Adrenal gland (tissue), 12 donors: ENCODE results near the gene GCN1. TPM values are rescaled to one million over a fixed set of nuclear protein-coding genes. Genes with fewer than 3 reads are reported as not detected.
"Not testable (repeated sequence)": the region's sequence is repeated elsewhere in the genome, so short reads cannot be mapped to it uniquely, and the experiment has no call there.

Experiments
- DNase-seq, 7 donors: peaks; one replicate each; pipeline ENCODE4 v3.0.0-alpha.2; 2019 to 2020
- H3K27ac ChIP-seq, 5 donors: fragments of 200-600 bp; sonication (generic) in 4 of 5; 1 replicate in 3 of 5; 2 replicates in 2 of 5; pipeline versions ENCODE4 v1.5.1 to v1.8.0; 2016 to 2020; ENCODE audit warnings: mild to moderate bottlenecking in 1 of 5
- H3K27me3 ChIP-seq: fragments of 200-600 bp; 2 replicates; pipeline ENCODE4 v1.8.0; 2021
- H3K36me3 ChIP-seq, 2 donors: fragments of 200-600 bp; replicated peaks in 1 of 2; 1 replicate in 1 of 2; 2 replicates in 1 of 2; pipeline versions ENCODE4 v1.5.1 to v1.8.0; 2018 to 2022
- H3K4me1 ChIP-seq, 2 donors: fragments of 200-600 bp; replicated peaks in 1 of 2; 1 replicate in 1 of 2; 2 replicates in 1 of 2; pipeline versions ENCODE4 v1.5.1 to v1.8.0; 2018 to 2021
- H3K4me3 ChIP-seq, 4 donors: fragments of 200-600 bp; sonication (generic) in 3 of 4; one replicate each; pipeline ENCODE4 v1.5.1; 2016 to 2018
- H3K9me3 ChIP-seq, 3 donors: fragments of 200-600 bp; sonication (generic) in 1 of 3; replicated peaks in 1 of 3; 1 replicate in 2 of 3; 2 replicates in 1 of 3; pipeline versions ENCODE4 v1.5.1 to v1.8.0; 2016 to 2021
- POLR2A ChIP-seq, 2 donors: fragments of 450-650 bp; IDR thresholded peaks; one replicate each; pipeline ENCODE4 v1.6.1; 2017; ENCODE audit warnings: antibody characterized with exemption in 2 of 2, mild to moderate bottlenecking in 2 of 2, moderate library complexity in 1 of 2
- WGBS, 4 donors: extraction: QIAGEN DNeasy Blood & Tissue Kit in 2 of 4; methylation state at CpG; one replicate each; pipeline versions ENCODE4 v1.1.5 to v1.1.7; 2013 to 2017; 5-methylcytosine and 5-hydroxymethylcytosine counted together
- intact Hi-C, 2 donors: fragments of 100-400 bp; cut with DNase I; formaldehyde crosslinking; loops; one replicate each; pipeline versions ENCODE4 v1.14.1 to v1.15.0; 2022 to 2023
- polyA plus RNA-seq, 3 donors: library from polyadenylated mRNA; stranded (reverse); fragments of 200-250 nt in 2 of 3; fragments of 350-450 nt in 1 of 3; fragmentation: Illumina TruSeq in 1 of 3; extraction: RNeasy Lipid Tissue Mini Kit (QIAGEN cat#74804) in 1 of 3; gene quantifications; one replicate each; pipeline ENCODE4 v1.2.3, GENCODE V29; 2013 to 2014
- total RNA-seq, 9 donors: library from RNA; depleted of rRNA in 4 of 9; stranded (reverse); fragments of >200 nt in 4 of 9; fragments of 120-200 nt in 1 of 9; fragmentation: NEBNext Ultra II Directional in 1 of 9; extraction: Animal tissue kit (Norgen Biotek cat#: 25700) in 1 of 9; gene quantifications; one replicate each; pipeline versions ENCODE4 v1.1.0 to v1.2.4, GENCODE V29; 2013 to 2023
- TF ChIP-seq, protein P1 (sequence below), 6 experiments: fragments of 450-650 bp in 4 of 6; fragments of 200-600 bp in 2 of 6; sonication (generic) in 1 of 6; IDR thresholded peaks; 1 replicate in 5 of 6; 2 replicates in 1 of 6; pipeline versions ENCODE4 v1.5.1 to v1.8.0; 2016 to 2021; ENCODE audit warnings: antibody characterized with exemption in 6 of 6, mild to moderate bottlenecking in 2 of 6, moderate library complexity in 1 of 6
- donor health status: healthy with polysubstance abuse.
- donor health status: Bipolar disorder and iron deficiency.
- donor health status: DM: yes; HTN: yes; CAD: no.
- donor health status: DM: no; HTN: no; CAD: no.
- donor health status: DM: no; HTN: no; CAD: no.
- donor health status: DM: yes; HTN: yes; CAD: no.

Gene GCN1
- total and polyA plus RNA-seq, 12 donors = 22.0 to 98.5 (median 46.5) TPM

DNA sequence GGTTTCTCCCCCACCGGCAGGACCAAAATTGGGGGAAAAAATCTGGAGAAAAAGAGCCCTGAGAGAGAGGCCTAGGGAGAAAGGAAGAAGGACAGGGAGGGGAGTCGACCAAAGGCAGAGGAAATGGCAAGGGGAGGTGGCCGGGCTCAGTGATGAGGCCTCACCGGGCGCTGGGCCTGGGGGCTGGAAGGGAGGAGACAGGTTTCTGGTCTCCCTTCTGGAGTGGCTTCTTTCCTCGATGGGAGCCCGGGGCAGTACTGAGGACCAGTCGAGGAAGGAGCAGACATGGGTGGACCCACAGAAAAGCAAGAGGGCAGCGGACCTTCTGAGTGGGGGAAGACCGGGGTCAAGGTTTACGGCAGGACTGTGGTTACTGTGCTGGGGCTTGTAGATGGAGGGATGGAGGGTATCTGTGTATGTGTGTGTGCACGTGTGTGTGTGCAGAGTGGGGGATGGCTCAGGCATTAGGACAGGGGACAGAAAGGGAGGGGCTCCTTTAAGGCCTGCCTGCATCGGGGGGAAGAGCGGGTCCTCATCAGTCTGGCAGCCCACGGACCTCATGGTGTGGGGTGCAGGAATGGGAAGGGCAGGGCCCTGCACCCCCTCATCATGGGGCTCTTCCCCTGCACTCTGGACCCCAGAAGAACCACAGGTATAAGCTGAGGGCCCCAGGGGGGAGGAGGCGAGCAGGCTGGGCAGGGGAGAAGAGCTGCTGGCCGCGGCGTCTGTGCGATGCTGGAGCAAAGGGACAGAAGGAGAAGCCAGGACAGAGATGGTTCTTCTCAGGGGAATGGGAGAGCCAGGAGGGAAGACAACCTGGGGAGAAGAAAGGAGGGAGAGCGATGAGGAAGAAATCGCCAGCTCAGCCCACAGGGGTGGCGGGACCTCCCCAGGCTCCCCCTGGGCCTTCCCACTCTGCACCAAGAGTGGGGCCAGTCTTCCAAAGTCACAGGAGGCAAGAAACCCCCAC lies 21.5 kb upstream of the GCN1 start:
- no peak for DNase-seq
- Histone ChIP-seq H3K36me3 (peaks cover 0 to 85% of the 10 kb centered on the region in 2 donors), H3K27me3 (no peaks in the 10 kb centered on the region), H3K4me1 (peaks cover 0 to 6% of the 10 kb centered on the region in 2 donors), H3K4me3 (no peak overlapping the region), H3K9me3 (no peaks in the 10 kb centered on the region), H3K27ac (no peak overlapping the region)
- 84 to 89% (median 86%) methylated on average over 17 to 23 of the region's 23 CpGs for WGBS, 4 donors
- intact Hi-C loops = no loop called here
- no peak for TF ChIP-seq POLR2A (IDR thresholded peaks at IDR 0.05)
- TF ChIP-seq, protein P1, sequence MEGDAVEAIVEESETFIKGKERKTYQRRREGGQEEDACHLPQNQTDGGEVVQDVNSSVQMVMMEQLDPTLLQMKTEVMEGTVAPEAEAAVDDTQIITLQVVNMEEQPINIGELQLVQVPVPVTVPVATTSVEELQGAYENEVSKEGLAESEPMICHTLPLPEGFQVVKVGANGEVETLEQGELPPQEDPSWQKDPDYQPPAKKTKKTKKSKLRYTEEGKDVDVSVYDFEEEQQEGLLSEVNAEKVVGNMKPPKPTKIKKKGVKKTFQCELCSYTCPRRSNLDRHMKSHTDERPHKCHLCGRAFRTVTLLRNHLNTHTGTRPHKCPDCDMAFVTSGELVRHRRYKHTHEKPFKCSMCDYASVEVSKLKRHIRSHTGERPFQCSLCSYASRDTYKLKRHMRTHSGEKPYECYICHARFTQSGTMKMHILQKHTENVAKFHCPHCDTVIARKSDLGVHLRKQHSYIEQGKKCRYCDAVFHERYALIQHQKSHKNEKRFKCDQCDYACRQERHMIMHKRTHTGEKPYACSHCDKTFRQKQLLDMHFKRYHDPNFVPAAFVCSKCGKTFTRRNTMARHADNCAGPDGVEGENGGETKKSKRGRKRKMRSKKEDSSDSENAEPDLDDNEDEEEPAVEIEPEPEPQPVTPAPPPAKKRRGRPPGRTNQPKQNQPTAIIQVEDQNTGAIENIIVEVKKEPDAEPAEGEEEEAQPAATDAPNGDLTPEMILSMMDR (IDR thresholded peaks at IDR 0.05) = no peak

DNA sequence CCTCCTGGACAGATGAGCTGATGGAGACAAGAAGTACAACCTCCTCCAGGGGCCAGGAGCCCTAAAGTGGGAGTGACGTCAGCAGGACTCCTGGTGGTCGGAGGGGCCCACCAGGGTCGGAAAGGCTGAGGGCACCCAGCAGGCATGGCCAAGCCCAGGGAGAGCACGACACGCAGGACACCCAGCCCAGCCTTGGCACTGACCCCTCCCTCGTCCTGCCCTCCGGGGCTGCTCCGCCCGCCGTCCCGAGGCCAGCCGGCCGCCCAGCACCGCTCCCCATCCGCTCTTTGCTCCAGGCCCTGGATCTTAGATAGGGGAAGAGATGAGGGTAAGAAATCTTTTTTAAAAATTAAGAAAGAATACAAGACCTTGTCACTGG lies 20.8 kb upstream of the GCN1 start:
- 80 to 85% (median 82%) methylated on average over 10 to 15 of the region's 15 CpGs for WGBS, 4 donors
- Histone ChIP-seq H3K27me3 (no peaks in the 10 kb centered on the region), H3K4me3 (no peak overlapping the region), H3K36me3 (peaks cover 0 to 85% of the 10 kb centered on the region in 2 donors), H3K4me1 (peaks cover 0 to 5% of the 10 kb centered on the region in 2 donors), H3K9me3 (no peaks in the 10 kb centered on the region), H3K27ac (no peak overlapping the region)
- intact Hi-C loops = no loop called here
- TF ChIP-seq POLR2A (IDR thresholded peaks at IDR 0.05) = no peak
- TF ChIP-seq, protein P1 (IDR thresholded peaks at IDR 0.05) = no peak
- DNase-seq = no peak

DNA sequence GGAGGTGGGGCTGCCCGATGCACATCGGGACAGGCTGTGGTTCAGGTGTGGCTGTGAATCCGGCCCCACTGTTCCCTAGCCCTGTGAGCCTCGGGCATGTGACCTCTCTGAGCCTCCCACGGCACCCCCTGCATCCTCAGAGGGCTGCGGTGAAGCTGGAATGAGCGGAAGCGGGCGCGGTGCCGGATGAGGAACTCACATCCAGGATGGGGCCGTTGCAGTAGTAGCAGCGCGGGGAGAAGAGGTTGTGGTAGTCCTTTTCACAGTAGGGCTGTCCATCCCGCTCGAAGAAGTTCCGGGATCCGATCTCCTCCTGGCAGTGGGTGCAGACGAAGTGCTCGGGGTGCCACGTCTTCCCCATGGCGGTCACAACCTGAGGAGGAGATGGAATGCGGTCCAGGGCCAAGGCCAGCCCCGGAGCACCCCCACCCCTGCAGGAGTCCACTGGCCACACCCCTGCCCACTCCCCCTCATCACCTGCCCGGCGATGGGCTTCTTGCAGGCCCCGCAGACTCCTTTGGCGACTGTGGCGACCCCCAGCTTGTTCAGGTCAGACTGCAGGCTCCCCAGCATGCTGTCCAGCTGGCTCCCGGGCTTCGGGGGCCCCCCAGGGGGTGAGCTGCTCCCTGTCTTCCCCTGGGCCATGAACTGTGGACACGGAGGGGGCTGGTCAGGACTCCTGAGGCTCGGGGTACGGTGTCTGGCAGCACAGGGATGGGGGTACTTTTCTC lies 20.3 kb upstream of the GCN1 start:
- intact Hi-C loops = no loop called here
- WGBS, 4 donors = 90 to 92% (median 90%) methylated on average over 16 to 34 of the region's 34 CpGs
- no peak for TF ChIP-seq POLR2A (IDR thresholded peaks at IDR 0.05)
- TF ChIP-seq, protein P1 (IDR thresholded peaks at IDR 0.05) = no peak
- Histone ChIP-seq H3K4me1 (peaks cover 0 to 5% of the 10 kb centered on the region in 2 donors), H3K27ac (no peak overlapping the region), H3K4me3 (no peak overlapping the region), H3K9me3 (no peaks in the 10 kb centered on the region), H3K36me3 (peaks cover 0 to 86% of the 10 kb centered on the region in 2 donors), H3K27me3 (no peaks in the 10 kb centered on the region)
- no peak for DNase-seq

DNA sequence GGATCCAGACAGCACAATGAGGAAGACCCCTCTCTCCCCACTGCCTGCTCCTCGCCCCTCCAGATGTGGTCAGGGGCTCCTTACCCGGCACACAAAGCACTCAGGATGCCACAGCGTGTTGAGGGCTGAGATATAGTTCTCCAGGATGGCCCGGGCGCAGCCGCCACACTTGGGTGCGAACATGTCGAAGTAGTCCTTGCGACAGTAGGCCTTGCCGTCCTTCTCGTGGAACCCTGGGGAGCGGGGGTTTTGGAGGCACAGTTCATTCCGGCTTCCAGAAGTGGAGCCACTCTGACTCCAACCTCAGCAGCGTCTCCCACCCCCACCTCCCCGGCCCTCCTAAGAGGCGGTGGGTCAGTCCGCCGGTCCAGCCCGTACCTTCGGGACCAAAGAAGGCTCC lies 19.2 kb upstream of the GCN1 start:
- no peaks in the 10 kb centered on the region for H3K27me3 ChIP-seq
- H3K4me3 ChIP-seq = no peak overlapping the region
- peaks cover 0 to under 1% of the 10 kb centered on the region in 2 donors for H3K4me1 ChIP-seq
- peaks cover 0 to 77% of the 10 kb centered on the region in 2 donors for H3K36me3 ChIP-seq
- no peak for DNase-seq
- 93 to 98% (median 95%) methylated on average over 9 to 20 of the region's 20 CpGs for WGBS, 4 donors
- intact Hi-C loops = no loop called here
- no peaks in the 10 kb centered on the region for H3K9me3 ChIP-seq
- no peak for TF ChIP-seq POLR2A (IDR thresholded peaks at IDR 0.05)
- TF ChIP-seq, protein P1 (IDR thresholded peaks at IDR 0.05) = no peak
- H3K27ac ChIP-seq = no peak overlapping the region

DNA sequence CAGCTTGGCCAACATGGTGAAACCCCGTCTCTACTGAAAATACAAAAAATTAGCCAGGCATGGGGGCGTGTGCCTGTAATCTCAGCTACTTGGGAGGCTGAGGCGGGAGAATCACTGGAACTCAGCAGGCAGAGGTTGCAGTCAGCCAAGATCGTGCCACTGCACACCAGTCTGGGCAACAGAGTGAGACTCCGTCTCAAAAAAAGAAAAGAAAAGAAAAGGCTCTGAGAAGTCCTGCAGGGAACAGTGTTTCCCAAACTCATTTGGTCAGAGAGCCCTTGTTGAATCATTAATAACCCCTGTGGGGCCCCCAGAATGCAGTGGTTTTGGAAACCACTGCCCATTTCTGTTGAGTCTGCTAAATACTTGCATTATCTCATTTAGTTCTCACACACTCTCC lies 18.7 kb upstream of the GCN1 start:
- H3K4me1 ChIP-seq, intact Hi-C loops, H3K4me3 ChIP-seq, DNase-seq, H3K9me3 ChIP-seq, H3K27ac ChIP-seq, H3K27me3 ChIP-seq: not testable (repeated sequence)
- WGBS, 4 donors = 81 to 93% (median 87%) methylated on average over 5 of the region's 5 CpGs
- H3K36me3 ChIP-seq = peaks cover 0 to 72% of the 10 kb centered on the region in 2 donors
